HepG2 (cell line): ENCODE data around the gene ARHGEF40. TPM values are rescaled to one million over a fixed set of nuclear protein-coding genes. Genes with fewer than 3 reads are reported as not detected.
A peak's percentile ranks its signal among the peaks of the same experiment; 100 is the strongest.

Experiments
- E2F5 ChIP-seq: sonication (generic); formaldehyde crosslinking; conservative IDR thresholded peaks from 2 replicates; pipeline ENCODE4 v1.4.0; 2020; ENCODE audit warnings: missing genetic modification reagents
- ERF ChIP-seq: IDR thresholded peaks from 2 replicates; pipeline ENCODE4 v1.6.1; 2018; ENCODE audit warnings: missing biosample characterization, missing genetic modification reagents
- KIAA2018 ChIP-seq: sonication (generic); formaldehyde crosslinking; IDR thresholded peaks from 2 replicates; pipeline ENCODE4 v1.5.0; 2020; ENCODE audit warnings: mild to moderate bottlenecking, missing genetic modification reagents, borderline replicate concordance
- MEF2D ChIP-seq: sonication (generic); formaldehyde crosslinking; IDR thresholded peaks from 2 replicates; pipeline ENCODE4 v1.5.1; 2020; ENCODE audit warnings: mild to moderate bottlenecking, missing genetic modification reagents
- MLX ChIP-seq: IDR thresholded peaks from 2 replicates; pipeline ENCODE4 v1.6.1; 2016
- PLSCR1 ChIP-seq: sonication (generic); formaldehyde crosslinking; IDR thresholded peaks from 2 replicates; pipeline ENCODE4 v1.5.0; 2020; ENCODE audit warnings: missing genetic modification reagents, mild to moderate bottlenecking, borderline replicate concordance
- PREB ChIP-seq: sonication (generic); formaldehyde crosslinking; IDR thresholded peaks from 2 replicates; pipeline ENCODE4 v1.4.0; 2020; ENCODE audit warnings: missing genetic modification reagents
- THAP7 ChIP-seq: sonication (generic); formaldehyde crosslinking; IDR thresholded peaks from 2 replicates; pipeline ENCODE4 v1.8.1; 2023; ENCODE audit warnings: mild to moderate bottlenecking, missing genetic modification reagents
- ZFP36L1 ChIP-seq: sonication (generic); formaldehyde crosslinking; IDR thresholded peaks from 2 replicates; pipeline ENCODE4 v1.8.0; 2022; ENCODE audit warnings: mild to moderate bottlenecking, missing genetic modification reagents, moderate library complexity
- ZNF414 ChIP-seq: sonication (generic); formaldehyde crosslinking; IDR thresholded peaks from 2 replicates; pipeline ENCODE4 v1.5.0; 2020; ENCODE audit warnings: missing genetic modification reagents
- ZNF501 ChIP-seq: sonication (generic); formaldehyde crosslinking; IDR thresholded peaks from 2 replicates; pipeline ENCODE4 v1.5.1; 2020; ENCODE audit warnings: mild to moderate bottlenecking, moderate library complexity, missing genetic modification reagents
- ZNF546 ChIP-seq: sonication (generic); formaldehyde crosslinking; conservative IDR thresholded peaks from 2 replicates; pipeline ENCODE4 v1.8.1; 2023; ENCODE audit warnings: mild to moderate bottlenecking, missing genetic modification reagents
- ZNF598 ChIP-seq: sonication (generic); formaldehyde crosslinking; IDR thresholded peaks from 2 replicates; pipeline ENCODE4 v1.5.1; 2020; ENCODE audit warnings: mild to moderate bottlenecking, missing genetic modification reagents, borderline replicate concordance
- ZNF75D ChIP-seq: sonication (generic); formaldehyde crosslinking; IDR thresholded peaks from 2 replicates; pipeline ENCODE4 v1.8.1; 2023; ENCODE audit warnings: missing genetic modification reagents, mild to moderate bottlenecking, borderline replicate concordance
- polyA plus RNA-seq, 8 experiments: library from polyadenylated mRNA; depleted of rRNA in 3 of 8; stranded (reverse) in 7 of 8; unstranded in 1 of 8; fragments of >200 nt; fragmentation: Illumina TruSeq in 4 of 8; extraction: Trizol in 4 of 8; gene quantifications; 2 replicates each; pipeline versions ENCODE4 v1.2.1 to v1.2.3, GENCODE V29; 2011 to 2016; ENCODE audit warnings: low read depth in 4 of 8, missing spikeins in 1 of 8, mixed read lengths in 1 of 8; ENCODE audit not compliant: insufficient read depth in 1 of 8
- total RNA-seq, 5 experiments: library from RNA; depleted of rRNA; stranded (reverse); fragments of >200 nt; fragmentation: Illumina TruSeq; extraction: Trizol; gene quantifications; 2 replicates each; pipeline ENCODE4 v1.2.3, GENCODE V29; 2016; ENCODE audit warnings: low read depth in 1 of 5

The ARHGEF40 gene
- total and polyA plus RNA-seq, 2 of the 13 experiments (the other 11 are each of a cell fraction or from before 2014, with no cell fraction given): 28.1 to 78.1 TPM

GRCh38 chr14:21068521-21069387 lies 1.4 kb upstream of the ARHGEF40 start (continued):
- TF ChIP-seq KIAA2018 (CRISPR knock-in tag): no peak
- no peak; the same call in 1 of the 2 replicates for TF ChIP-seq ERF (CRISPR knock-in tag)
- TF ChIP-seq PLSCR1 (CRISPR knock-in tag): no peak
- 0 out of 2 replicates have a peak, but pooled peaks have one; percentile 67 for TF ChIP-seq ZNF546 (CRISPR knock-in tag)
- TF ChIP-seq PREB (CRISPR knock-in tag): no peak
- no peak for TF ChIP-seq MLX (CRISPR knock-in tag)
- TF ChIP-seq THAP7 (CRISPR knock-in tag): peak; percentile 1; the same call in 1 of the 2 replicates
- TF ChIP-seq ZNF501 (CRISPR knock-in tag): no peak
- peak; percentile 55 for TF ChIP-seq MEF2D
- peak; percentile 45; the same call in 1 of the 2 replicates for TF ChIP-seq ZNF598 (CRISPR knock-in tag)
- no peak for TF ChIP-seq E2F5 (CRISPR knock-in tag)
- TF ChIP-seq ZFP36L1: 0 out of 2 replicates have a peak, but pooled peaks have one; percentile 45
- 0 out of 2 replicates have a peak, but pooled peaks have one; percentile 35 for TF ChIP-seq ZNF414 (CRISPR knock-in tag)
- TF ChIP-seq ZNF75D: no peak
